HepG2 (cell line): ENCODE data around the gene CYB5D1. TPM values are rescaled to one million over a fixed set of nuclear protein-coding genes. Genes with fewer than 3 reads are reported as not detected.
A peak's percentile ranks its signal among the peaks of the same experiment; 100 is the strongest.

Experiments
- ATAC-seq: fragments of 200-7000 bp; cut with Tn5 transposase; 3 replicates; pipeline ENCODE4 v1.9.1; 2020; ENCODE audit warnings: mild to moderate bottlenecking, moderate library complexity
- BruUV-seq: library from RNA; stranded (reverse); fragments of 400-500 nt; replicated peaks from 2 replicates; lab custom pipeline; 2021; lab: Mats Ljungman, UMichigan
- CTCF ChIA-PET: fragments of 300-600 bp; formaldehyde crosslinking; extraction: SDS; loops from one replicate; lab custom pipeline; 2021; ENCODE audit warnings: low total read pairs, inconsistent platforms, low intra/inter-chr PET ratio; lab: Yijun Ruan, JAX
- POLR2A ChIA-PET: fragments of 350-600 bp; sonication (Branson Sonifier 250); formaldehyde crosslinking; loops from one replicate; lab custom pipeline; 2020; ENCODE audit warnings: antibody characterized with exemption, inconsistent platforms; lab: Yijun Ruan, JAX
- DNase-seq: peaks from one replicate; pipeline ENCODE4 v3.0.0-alpha.2; 2015; ENCODE audit warnings: low spot score
- FAIRE-seq: peaks from 3 replicates; lab custom pipeline; 2011; peaks lifted over from hg19 to GRCh38; lab: Jason Lieb, UNC
- H2AFZ ChIP-seq: one replicate; pipeline ENCODE4 v1.6.1; 2011; ENCODE audit warnings: low read length, inconsistent platforms
- H3K27ac ChIP-seq: fragments of 300-600 bp; 3 replicates; pipeline ENCODE4 v1.8.0; 2011; ENCODE audit warnings: mixed run types, mild to moderate bottlenecking, mixed read lengths, low read length, inconsistent platforms; ENCODE audit not compliant: insufficient read depth; ENCODE audit errors: extremely low read length
- H3K27me3 ChIP-seq, 2 experiments: fragments of 200-600 bp in 1 of 2; 2 replicates in 1 of 2; 3 replicates in 1 of 2; pipeline versions ENCODE4 v1.6.0 to v1.8.0; 2011; ENCODE audit warnings: low read length in 2 of 2, mild to moderate bottlenecking in 2 of 2, moderate library complexity in 2 of 2, inconsistent platforms in 1 of 2; ENCODE audit not compliant: insufficient read depth in 2 of 2, control insufficient read depth in 1 of 2
- H3K36me3 ChIP-seq, 2 experiments: fragments of 200-600 bp in 1 of 2; replicated peaks in 1 of 2; 2 replicates in 1 of 2; 3 replicates in 1 of 2; pipeline versions ENCODE4 v1.5.1 to v1.8.0; 2011; ENCODE audit warnings: low read length in 2 of 2, inconsistent platforms in 1 of 2; ENCODE audit not compliant: insufficient read depth in 2 of 2, control insufficient read depth in 1 of 2
- H3K4me1 ChIP-seq: 2 replicates; pipeline ENCODE4 v1.5.1; 2012; ENCODE audit warnings: low read length, inconsistent platforms; ENCODE audit not compliant: insufficient read depth
- H3K4me2 ChIP-seq: 2 replicates; pipeline ENCODE4 v1.6.0; 2011; ENCODE audit warnings: low read depth, low read length, inconsistent platforms
- H3K4me3 ChIP-seq, 3 experiments: fragments of 200-600 bp in 1 of 3; sonication (generic), shearing (Covaris generic) in 1 of 3; replicated peaks in 1 of 3; 2 replicates each; pipeline ENCODE4 v1.5.1; 2011 to 2016; ENCODE audit warnings: low read length in 3 of 3, inconsistent platforms in 2 of 3, low read depth in 2 of 3, mild to moderate bottlenecking in 2 of 3, control low read depth in 1 of 3, mixed read lengths in 1 of 3; ENCODE audit not compliant: insufficient read depth in 1 of 3
- H3K79me2 ChIP-seq: one replicate; pipeline ENCODE4 v1.6.1; 2011; ENCODE audit warnings: low read length, inconsistent platforms; ENCODE audit not compliant: insufficient read depth
- H3K9ac ChIP-seq: 2 replicates; pipeline ENCODE4 v1.6.0; 2011; ENCODE audit warnings: mild to moderate bottlenecking, low read depth, low read length, inconsistent platforms; ENCODE audit not compliant: insufficient read depth
- H3K9me3 ChIP-seq: 2 replicates; pipeline ENCODE4 v1.5.1; 2012; ENCODE audit warnings: mild to moderate bottlenecking, low read length
- H4K20me1 ChIP-seq: 2 replicates; pipeline ENCODE4 v1.6.0; 2011; ENCODE audit warnings: inconsistent platforms, mild to moderate bottlenecking, low read length, moderate library complexity; ENCODE audit not compliant: insufficient read depth
- AKNA ChIP-seq: sonication (generic); formaldehyde crosslinking; IDR thresholded peaks from 2 replicates; pipeline ENCODE4 v1.4.0; 2020; ENCODE audit warnings: missing genetic modification reagents, borderline replicate concordance
- ATAD3A ChIP-seq: sonication (generic); formaldehyde crosslinking; IDR thresholded peaks from 2 replicates; pipeline ENCODE4 v1.4.0; 2020; ENCODE audit warnings: missing genetic modification reagents
- CREB3 ChIP-seq: sonication (generic); formaldehyde crosslinking; IDR thresholded peaks from 2 replicates; pipeline ENCODE4 v1.5.0; 2020; ENCODE audit warnings: missing genetic modification reagents
- KDM2A ChIP-seq: sonication (generic); formaldehyde crosslinking; IDR thresholded peaks from 2 replicates; pipeline ENCODE4 v1.4.0; 2020; ENCODE audit warnings: low read depth, missing genetic modification reagents, borderline replicate concordance
- KLF16 ChIP-seq, 2 experiments: sonication (generic) in 1 of 2; formaldehyde crosslinking in 1 of 2; IDR thresholded peaks; 2 replicates each; pipeline versions ENCODE4 v1.6.1 to v1.8.0; 2016 to 2023; ENCODE audit warnings: missing genetic modification reagents in 2 of 2, missing compliant biosample characterization in 1 of 2
- MTA1 ChIP-seq: sonication (generic); formaldehyde crosslinking; IDR thresholded peaks from 2 replicates; pipeline ENCODE4 v1.4.0; 2020; ENCODE audit warnings: missing genetic modification reagents, mild to moderate bottlenecking, borderline replicate concordance
- NR2C2 ChIP-seq: sonication (generic); formaldehyde crosslinking; IDR thresholded peaks from 2 replicates; pipeline ENCODE4 v1.4.0; 2020; ENCODE audit warnings: missing genetic modification reagents, mild to moderate bottlenecking, moderate library complexity, borderline replicate concordance
- RXRA ChIP-seq: sonication (generic); formaldehyde crosslinking; IDR thresholded peaks from 2 replicates; pipeline ENCODE4 v1.5.1; 2020; ENCODE audit warnings: missing genetic modification reagents
- TEAD3 ChIP-seq: optimal IDR thresholded peaks from 2 replicates; pipeline ENCODE3; 2016; ENCODE audit warnings: borderline replicate concordance
- ZKSCAN8 ChIP-seq: IDR thresholded peaks from 2 replicates; pipeline ENCODE4 v1.6.1; 2016; ENCODE audit warnings: borderline replicate concordance, missing genetic modification reagents, missing compliant biosample characterization
- ZNF274 ChIP-seq: sonication (generic); formaldehyde crosslinking; IDR thresholded peaks from 2 replicates; pipeline ENCODE4 v1.5.1; 2020; ENCODE audit warnings: mild to moderate bottlenecking, missing genetic modification reagents
- ZNF276 ChIP-seq: sonication (generic); formaldehyde crosslinking; IDR thresholded peaks from 2 replicates; pipeline ENCODE4 v1.4.0; 2020; ENCODE audit warnings: mild to moderate bottlenecking, low read depth, missing genetic modification reagents
- ZNF44 ChIP-seq: sonication (generic); formaldehyde crosslinking; IDR thresholded peaks from 2 replicates; pipeline ENCODE4 v1.5.1; 2020; ENCODE audit warnings: mild to moderate bottlenecking, missing genetic modification reagents
- ZNF678 ChIP-seq: sonication (generic); formaldehyde crosslinking; IDR thresholded peaks from 2 replicates; pipeline ENCODE4 v1.4.0; 2020; ENCODE audit warnings: mild to moderate bottlenecking, missing genetic modification reagents
- ZNF709 ChIP-seq: sonication (generic); formaldehyde crosslinking; IDR thresholded peaks from 2 replicates; pipeline ENCODE4 v1.5.0; 2020; ENCODE audit warnings: mild to moderate bottlenecking, missing genetic modification reagents
- WGBS: methylation state at CpG from one replicate; pipeline ENCODE4 v1.1.6; 2017; ENCODE audit warnings: low lambda C conversion rate; 5-methylcytosine and 5-hydroxymethylcytosine counted together
- in situ Hi-C: cut with HindIII; loops from 2 replicates; pipeline ENCODE4 v1.10.0; 2017; ENCODE audit warnings: low pct_unique_long_range_greater_than_20kb; ENCODE audit not compliant: extremely low pct_ligation_motif_present
- intact Hi-C: fragments of 100-400 bp; cut with micrococcal nuclease; formaldehyde crosslinking; loops from one replicate; pipeline ENCODE4 v1.10.0; 2022; ENCODE audit not compliant: unreplicated experiment
- polyA plus RNA-seq, 8 experiments: library from polyadenylated mRNA; depleted of rRNA in 3 of 8; stranded (reverse) in 7 of 8; unstranded in 1 of 8; fragments of >200 nt; fragmentation: Illumina TruSeq in 4 of 8; extraction: Trizol in 4 of 8; gene quantifications; 2 replicates each; pipeline versions ENCODE4 v1.2.1 to v1.2.3, GENCODE V29; 2011 to 2016; ENCODE audit warnings: low read depth in 4 of 8, missing spikeins in 1 of 8, mixed read lengths in 1 of 8; ENCODE audit not compliant: insufficient read depth in 1 of 8
- total RNA-seq, 5 experiments: library from RNA; depleted of rRNA; stranded (reverse); fragments of >200 nt; fragmentation: Illumina TruSeq; extraction: Trizol; gene quantifications; 2 replicates each; pipeline ENCODE4 v1.2.3, GENCODE V29; 2016; ENCODE audit warnings: low read depth in 1 of 5

The CYB5D1 gene
- total and polyA plus RNA-seq, 2 of the 13 experiments (the other 11 are each of a cell fraction or from before 2014, with no cell fraction given) = 8.9 to 17.0 TPM

- ChIA-PET POLR2A (interaction anchor here (1.2 to 6.4 kb wide), 7 partner anchors 8 to 440 kb away, joined by 3 to 159 read pairs (median 5); partner anchors contain the start of genes CNTROB, CYB5D1, KDM6B and NAA38), CTCF (no interaction called here)
- Histone ChIP-seq H3K4me3 (peak overlapping the region; percentile 83 to 95 (median 86)), H4K20me1 (peaks cover 26% of the 10 kb centered on the region), H3K4me2 (peak overlapping the region; percentile 99), H3K36me3 (peaks cover 19 to 20% of the 10 kb centered on the region in 2 experiments; a peak in 4 of 5 replicates), H3K27ac (peak overlapping the region; percentile 97), H2AFZ (no peak overlapping the region), H3K79me2 (peaks cover 54% of the 10 kb centered on the region), H3K9ac (peak overlapping the region; percentile 96), H3K4me1 (peaks cover 40% of the 10 kb centered on the region), H3K9me3 (no peaks in the 10 kb centered on the region), H3K27me3 (peaks cover 0 to 3% of the 10 kb centered on the region in 2 experiments; a peak in 1 of 5 replicates)
- 0% methylated on average over 7 of the region's 17 CpGs for WGBS
- in situ Hi-C loops (loop anchor here (10.0 kb wide), 1 partner anchor 268 kb away; the partner anchor contains the start of gene CD68), intact Hi-C loops (loop anchor here (5.0 kb wide), 1 partner anchor 199 kb away; no protein-coding TSS in a partner anchor)
- BruUV-seq = TSS peak; percentile 68
- FAIRE-seq = no peak
- ATAC-seq = no peak
- no peak for DNase-seq
- TF ChIP-seq CREB3 (CRISPR knock-in tag) (no peak), ATAD3A (CRISPR knock-in tag) (0 out of 2 replicates have a peak, but pooled peaks have one; percentile 64), MTA1 (0 out of 2 replicates have a peak, but pooled peaks have one; percentile 11), ZNF274 (CRISPR knock-in tag) (no peak), ZKSCAN8 (CRISPR knock-in tag) (no peak), ZNF709 (CRISPR knock-in tag) (0 out of 2 replicates have a peak, but pooled peaks have one; percentile 27), KLF16 (CRISPR knock-in tag; IDR thresholded peaks at IDR 0.05) (peak in 1 of 2 experiments; percentile 10; a peak in 1 of 4 replicates), NR2C2 (0 out of 2 replicates have a peak, but pooled peaks have one; percentile 6), AKNA (CRISPR knock-in tag) (no peak), RXRA (no peak), TEAD3 (CRISPR knock-in tag) (peak; percentile 31), KDM2A (CRISPR knock-in tag) (0 out of 2 replicates have a peak, but pooled peaks have one; percentile 11), ZNF276 (CRISPR knock-in tag) (0 out of 2 replicates have a peak, but pooled peaks have one; percentile 21), ZNF44 (CRISPR knock-in tag) (no peak), ZNF678 (CRISPR knock-in tag) (peak; percentile 84; the same call in 1 of the 2 replicates)
Measured at GRCh38 chr17:7843257-7843535, 14.6 kb upstream of the CYB5D1 start.
